ENCODE results near the gene TM9SF4.

DNA sequence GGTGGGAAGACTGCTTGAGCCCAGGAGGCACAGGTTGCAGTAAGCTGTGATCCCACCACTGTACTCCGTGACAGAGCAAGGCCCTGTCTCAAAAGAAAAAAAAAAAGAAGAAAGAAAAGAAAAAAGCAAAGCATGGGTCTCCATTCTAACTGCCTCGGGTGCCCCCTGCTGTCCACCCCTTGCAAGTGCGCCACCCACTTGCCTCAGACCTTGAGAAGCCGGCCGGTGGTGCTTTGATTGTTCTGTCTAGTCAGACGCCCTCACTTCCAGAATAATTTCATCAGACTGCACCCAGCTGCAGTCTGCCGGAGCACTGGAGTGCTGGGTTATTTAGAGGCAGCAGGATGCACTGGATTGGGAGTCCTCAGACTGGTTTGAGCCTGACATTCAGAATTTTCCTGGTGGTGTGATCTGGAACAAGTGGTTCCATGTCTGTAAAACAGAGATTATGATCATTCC is 17.6 kb upstream of the TM9SF4 start:
- TF ChIP-seq, protein P1, sequence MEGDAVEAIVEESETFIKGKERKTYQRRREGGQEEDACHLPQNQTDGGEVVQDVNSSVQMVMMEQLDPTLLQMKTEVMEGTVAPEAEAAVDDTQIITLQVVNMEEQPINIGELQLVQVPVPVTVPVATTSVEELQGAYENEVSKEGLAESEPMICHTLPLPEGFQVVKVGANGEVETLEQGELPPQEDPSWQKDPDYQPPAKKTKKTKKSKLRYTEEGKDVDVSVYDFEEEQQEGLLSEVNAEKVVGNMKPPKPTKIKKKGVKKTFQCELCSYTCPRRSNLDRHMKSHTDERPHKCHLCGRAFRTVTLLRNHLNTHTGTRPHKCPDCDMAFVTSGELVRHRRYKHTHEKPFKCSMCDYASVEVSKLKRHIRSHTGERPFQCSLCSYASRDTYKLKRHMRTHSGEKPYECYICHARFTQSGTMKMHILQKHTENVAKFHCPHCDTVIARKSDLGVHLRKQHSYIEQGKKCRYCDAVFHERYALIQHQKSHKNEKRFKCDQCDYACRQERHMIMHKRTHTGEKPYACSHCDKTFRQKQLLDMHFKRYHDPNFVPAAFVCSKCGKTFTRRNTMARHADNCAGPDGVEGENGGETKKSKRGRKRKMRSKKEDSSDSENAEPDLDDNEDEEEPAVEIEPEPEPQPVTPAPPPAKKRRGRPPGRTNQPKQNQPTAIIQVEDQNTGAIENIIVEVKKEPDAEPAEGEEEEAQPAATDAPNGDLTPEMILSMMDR (conservative IDR thresholded peaks at IDR 0.05; ENCODE audit: low read depth, low read length) = peak; percentile 96
- TF ChIP-seq EZH2 (IDR thresholded peaks at IDR 0.05; ENCODE audit: borderline replicate concordance, low read depth, low read length, poor library complexity, severe bottlenecking) = no peak

All from A673 (cell line).